HepG2 (cell line): ENCODE measurements around the gene GPR26. TPM values are rescaled to one million over a fixed set of nuclear protein-coding genes. Genes with fewer than 3 reads are reported as not detected.

ENCODE experiments used
- ATAC-seq: fragments of 200-7000 bp; cut with Tn5 transposase; 3 replicates; pipeline ENCODE4 v1.9.1; 2020; ENCODE audit warnings: mild to moderate bottlenecking, moderate library complexity
- BruUV-seq: library from RNA; stranded (reverse); fragments of 400-500 nt; replicated peaks from 2 replicates; lab custom pipeline; 2021; lab: Mats Ljungman, UMichigan
- CTCF ChIA-PET: fragments of 300-600 bp; formaldehyde crosslinking; extraction: SDS; loops from one replicate; lab custom pipeline; 2021; ENCODE audit warnings: low total read pairs, inconsistent platforms, low intra/inter-chr PET ratio; lab: Yijun Ruan, JAX
- POLR2A ChIA-PET: fragments of 350-600 bp; sonication (Branson Sonifier 250); formaldehyde crosslinking; loops from one replicate; lab custom pipeline; 2020; ENCODE audit warnings: antibody characterized with exemption, inconsistent platforms; lab: Yijun Ruan, JAX
- DNase-seq: peaks from one replicate; pipeline ENCODE4 v3.0.0-alpha.2; 2015; ENCODE audit warnings: low spot score
- FAIRE-seq: peaks from 3 replicates; lab custom pipeline; 2011; peaks lifted over from hg19 to GRCh38; lab: Jason Lieb, UNC
- H2AFZ ChIP-seq: one replicate; pipeline ENCODE4 v1.6.1; 2011; ENCODE audit warnings: low read length, inconsistent platforms
- H3K27ac ChIP-seq: fragments of 300-600 bp; 3 replicates; pipeline ENCODE4 v1.8.0; 2011; ENCODE audit warnings: mixed run types, mild to moderate bottlenecking, mixed read lengths, low read length, inconsistent platforms; ENCODE audit not compliant: insufficient read depth; ENCODE audit errors: extremely low read length
- H3K27me3 ChIP-seq, 2 experiments: fragments of 200-600 bp in 1 of 2; 2 replicates in 1 of 2; 3 replicates in 1 of 2; pipeline versions ENCODE4 v1.6.0 to v1.8.0; 2011; ENCODE audit warnings: low read length in 2 of 2, mild to moderate bottlenecking in 2 of 2, moderate library complexity in 2 of 2, inconsistent platforms in 1 of 2; ENCODE audit not compliant: insufficient read depth in 2 of 2, control insufficient read depth in 1 of 2
- H3K36me3 ChIP-seq, 2 experiments: fragments of 200-600 bp in 1 of 2; replicated peaks in 1 of 2; 2 replicates in 1 of 2; 3 replicates in 1 of 2; pipeline versions ENCODE4 v1.5.1 to v1.8.0; 2011; ENCODE audit warnings: low read length in 2 of 2, inconsistent platforms in 1 of 2; ENCODE audit not compliant: insufficient read depth in 2 of 2, control insufficient read depth in 1 of 2
- H3K4me1 ChIP-seq: 2 replicates; pipeline ENCODE4 v1.5.1; 2012; ENCODE audit warnings: low read length, inconsistent platforms; ENCODE audit not compliant: insufficient read depth
- H3K4me2 ChIP-seq: 2 replicates; pipeline ENCODE4 v1.6.0; 2011; ENCODE audit warnings: low read depth, low read length, inconsistent platforms
- H3K4me3 ChIP-seq, 3 experiments: fragments of 200-600 bp in 1 of 3; sonication (generic), shearing (Covaris generic) in 1 of 3; replicated peaks in 1 of 3; 2 replicates each; pipeline ENCODE4 v1.5.1; 2011 to 2016; ENCODE audit warnings: low read length in 3 of 3, inconsistent platforms in 2 of 3, low read depth in 2 of 3, mild to moderate bottlenecking in 2 of 3, control low read depth in 1 of 3, mixed read lengths in 1 of 3; ENCODE audit not compliant: insufficient read depth in 1 of 3
- H3K79me2 ChIP-seq: one replicate; pipeline ENCODE4 v1.6.1; 2011; ENCODE audit warnings: low read length, inconsistent platforms; ENCODE audit not compliant: insufficient read depth
- H3K9ac ChIP-seq: 2 replicates; pipeline ENCODE4 v1.6.0; 2011; ENCODE audit warnings: mild to moderate bottlenecking, low read depth, low read length, inconsistent platforms; ENCODE audit not compliant: insufficient read depth
- H3K9me3 ChIP-seq: 2 replicates; pipeline ENCODE4 v1.5.1; 2012; ENCODE audit warnings: mild to moderate bottlenecking, low read length
- H4K20me1 ChIP-seq: 2 replicates; pipeline ENCODE4 v1.6.0; 2011; ENCODE audit warnings: inconsistent platforms, mild to moderate bottlenecking, low read length, moderate library complexity; ENCODE audit not compliant: insufficient read depth
- MED13 ChIP-seq: sonication (generic); formaldehyde crosslinking; IDR thresholded peaks from 2 replicates; pipeline ENCODE4 v1.5.0; 2020; ENCODE audit warnings: missing genetic modification reagents
- NR2C2 ChIP-seq: sonication (generic); formaldehyde crosslinking; IDR thresholded peaks from 2 replicates; pipeline ENCODE4 v1.4.0; 2020; ENCODE audit warnings: missing genetic modification reagents, mild to moderate bottlenecking, moderate library complexity, borderline replicate concordance
- PAX8 ChIP-seq: sonication (generic); formaldehyde crosslinking; IDR thresholded peaks from 2 replicates; pipeline ENCODE4 v1.8.0; 2022; ENCODE audit warnings: mild to moderate bottlenecking, missing genetic modification reagents, borderline replicate concordance
- SNAPC4 ChIP-seq: sonication (generic); formaldehyde crosslinking; IDR thresholded peaks from 2 replicates; pipeline ENCODE4 v1.4.0; 2020; ENCODE audit warnings: mild to moderate bottlenecking, missing genetic modification reagents
- ZFP41 ChIP-seq: sonication (generic); formaldehyde crosslinking; IDR thresholded peaks from 2 replicates; pipeline ENCODE4 v1.4.0; 2020; ENCODE audit warnings: mild to moderate bottlenecking, missing genetic modification reagents, borderline replicate concordance
- ZFP91 ChIP-seq: sonication (generic); formaldehyde crosslinking; IDR thresholded peaks from 2 replicates; pipeline ENCODE4 v1.9.0; 2022; ENCODE audit warnings: missing genetic modification reagents, mild to moderate bottlenecking, borderline replicate concordance
- ZMYM2 ChIP-seq: sonication (generic); formaldehyde crosslinking; IDR thresholded peaks from 2 replicates; pipeline ENCODE4 v1.8.0; 2022; ENCODE audit warnings: mild to moderate bottlenecking, missing genetic modification reagents
- ZNF263 ChIP-seq: sonication (generic); formaldehyde crosslinking; IDR thresholded peaks from 2 replicates; pipeline ENCODE4 v1.4.0; 2020; ENCODE audit warnings: missing genetic modification reagents
- ZNF550 ChIP-seq: sonication (generic); formaldehyde crosslinking; IDR thresholded peaks from 2 replicates; pipeline ENCODE4 v1.4.0; 2020; ENCODE audit warnings: mild to moderate bottlenecking, missing genetic modification reagents, borderline replicate concordance
- ZNF609 ChIP-seq: sonication (generic); formaldehyde crosslinking; IDR thresholded peaks from 2 replicates; pipeline ENCODE4 v1.4.0; 2020; ENCODE audit warnings: mild to moderate bottlenecking, missing genetic modification reagents, borderline replicate concordance
- WGBS: methylation state at CpG from one replicate; pipeline ENCODE4 v1.1.6; 2017; ENCODE audit warnings: low lambda C conversion rate; 5-methylcytosine and 5-hydroxymethylcytosine counted together
- in situ Hi-C: cut with HindIII; loops from 2 replicates; pipeline ENCODE4 v1.10.0; 2017; ENCODE audit warnings: low pct_unique_long_range_greater_than_20kb; ENCODE audit not compliant: extremely low pct_ligation_motif_present
- intact Hi-C: fragments of 100-400 bp; cut with micrococcal nuclease; formaldehyde crosslinking; loops from one replicate; pipeline ENCODE4 v1.10.0; 2022; ENCODE audit not compliant: unreplicated experiment
- polyA plus RNA-seq, 8 experiments: library from polyadenylated mRNA; depleted of rRNA in 3 of 8; stranded (reverse) in 7 of 8; unstranded in 1 of 8; fragments of >200 nt; fragmentation: Illumina TruSeq in 4 of 8; extraction: Trizol in 4 of 8; gene quantifications; 2 replicates each; pipeline versions ENCODE4 v1.2.1 to v1.2.3, GENCODE V29; 2011 to 2016; ENCODE audit warnings: low read depth in 4 of 8, missing spikeins in 1 of 8, mixed read lengths in 1 of 8; ENCODE audit not compliant: insufficient read depth in 1 of 8
- total RNA-seq, 5 experiments: library from RNA; depleted of rRNA; stranded (reverse); fragments of >200 nt; fragmentation: Illumina TruSeq; extraction: Trizol; gene quantifications; 2 replicates each; pipeline ENCODE4 v1.2.3, GENCODE V29; 2016; ENCODE audit warnings: low read depth in 1 of 5

The GPR26 gene
- total and polyA plus RNA-seq, 2 of the 13 experiments (the other 11 are each of a cell fraction or from before 2014, with no cell fraction given), result not detected

- TF ChIP-seq ZNF609 (CRISPR knock-in tag) (no peak), ZNF550 (no peak), NR2C2 (CRISPR knock-in tag) (no peak), ZFP91 (CRISPR knock-in tag) (no peak)
Measured at GRCh38 chr10:123643315-123643714, 22.8 kb upstream of the GPR26 start (continued).

GRCh38 chr10:123645016-123645415, 21.1 kb upstream of the GPR26 start:
- ATAC-seq (no peak), DNase-seq (no peak), FAIRE-seq (no peak)
- WGBS, result 0% methylated on average over 5 of the region's 6 CpGs
- H3K9me3 ChIP-seq, result no peaks in the 10 kb centered on the region
- no peak overlapping the region for H3K9ac ChIP-seq
- no peak overlapping the region for H3K4me3 ChIP-seq
- no TSS peak for BruUV-seq
- H3K4me1 ChIP-seq, result no peaks in the 10 kb centered on the region
- intact Hi-C loops, result no loop called here
- in situ Hi-C loops, result no loop called here
- H3K27ac ChIP-seq, result no peak overlapping the region
- H2AFZ ChIP-seq, result no peak overlapping the region
- H3K36me3 ChIP-seq, result no peaks in the 10 kb centered on the region
- no peaks in the 10 kb centered on the region for H4K20me1 ChIP-seq
- no peaks in the 10 kb centered on the region for H3K79me2 ChIP-seq
- H3K4me2 ChIP-seq, result no peak overlapping the region
- ChIA-PET CTCF (no interaction called here), POLR2A (no interaction called here)
- peaks cover 2 to 18% of the 10 kb centered on the region in 2 experiments; a peak in 2 of 5 replicates for H3K27me3 ChIP-seq
- TF ChIP-seq SNAPC4 (no peak), ZNF263 (CRISPR knock-in tag) (no peak), ZMYM2 (CRISPR knock-in tag) (no peak), PAX8 (CRISPR knock-in tag) (no peak), ZFP41 (no peak), MED13 (CRISPR knock-in tag) (no peak)
